SU-DHL-6 (cell line): ENCODE results near the gene PRKAR2B.

Source experiments
- H2AFZ ChIP-seq: fragments of 200-600 bp; sonication (generic); 2 replicates; pipeline ENCODE4 v1.6.1; 2014; ENCODE audit warnings: low read depth, mild to moderate bottlenecking, moderate library complexity, mixed read lengths, antibody characterized with exemption, low read length; ENCODE audit not compliant: severe bottlenecking
- H3F3A ChIP-seq: fragments of 200-600 bp; shearing (Covaris generic); 2 replicates; pipeline ENCODE4 v1.6.0; 2016; ENCODE audit warnings: antibody characterized with exemption, mild to moderate bottlenecking; ENCODE audit not compliant: insufficient read depth
- H3K27ac ChIP-seq: fragments of 200-600 bp; sonication (generic); 2 replicates; pipeline ENCODE4 v1.5.1; 2016; ENCODE audit warnings: low read depth, mild to moderate bottlenecking, low read length, moderate library complexity, mixed read lengths
- H3K27me3 ChIP-seq: fragments of 200-600 bp; sonication (generic), shearing (Covaris generic); 2 replicates; pipeline ENCODE4 v1.6.0; 2014; ENCODE audit warnings: mild to moderate bottlenecking, low read length
- H3K36me3 ChIP-seq: fragments of 200-600 bp; sonication (generic); 2 replicates; pipeline ENCODE4 v1.6.1; 2014; ENCODE audit warnings: mild to moderate bottlenecking, low read length, mixed read lengths
- H3K4me2 ChIP-seq: fragments of 300-600, 200-600 bp; shearing (Covaris generic), sonication (generic); 2 replicates; pipeline ENCODE4 v1.6.0; 2014; ENCODE audit warnings: low read length, low read depth, mild to moderate bottlenecking; ENCODE audit not compliant: poor library complexity, severe bottlenecking
- H3K4me3 ChIP-seq: fragments of 200-600 bp; sonication (generic); 2 replicates; pipeline ENCODE4 v1.5.1; 2014; ENCODE audit warnings: antibody characterized with exemption, low read length, mild to moderate bottlenecking, mixed read lengths; ENCODE audit not compliant: insufficient read depth, poor library complexity, severe bottlenecking
- H3K79me2 ChIP-seq: fragments of 200-600 bp; sonication (generic); 2 replicates; pipeline ENCODE4 v1.6.1; 2014; ENCODE audit warnings: mild to moderate bottlenecking, low read length, moderate library complexity; ENCODE audit not compliant: insufficient read depth
- H3K9ac ChIP-seq: fragments of 200-600 bp; sonication (generic); 2 replicates; pipeline ENCODE4 v1.7.0; 2014; ENCODE audit warnings: mild to moderate bottlenecking, low read length
- H3K9me2 ChIP-seq: fragments of 200-600 bp; sonication (generic); replicated peaks from 2 replicates; pipeline ENCODE4 v1.6.1; 2014; ENCODE audit warnings: low read length; ENCODE audit not compliant: insufficient read depth
- H3K9me3 ChIP-seq: fragments of 200-600 bp; sonication (generic); 2 replicates; pipeline ENCODE4 v1.6.1; 2014; ENCODE audit warnings: low read length, mixed read lengths; ENCODE audit not compliant: insufficient read depth
- H4K20me1 ChIP-seq: fragments of 200-600 bp; sonication (generic); 2 replicates; pipeline ENCODE4 v1.6.1; 2014; ENCODE audit warnings: low read depth, mild to moderate bottlenecking, antibody characterized with exemption, low read length, moderate library complexity, mixed read lengths
- CTCF ChIP-seq: fragments of 200-600 bp; sonication (generic); IDR thresholded peaks from one replicate; pipeline ENCODE4 v1.5.1; 2017; ENCODE audit warnings: antibody characterized with exemption, mild to moderate bottlenecking, low read length, moderate library complexity; ENCODE audit not compliant: insufficient read depth, poor library complexity, severe bottlenecking
- EZH2phosphoT487 ChIP-seq: fragments of 200-600 bp; sonication (generic), shearing (Covaris generic); conservative IDR thresholded peaks from 2 replicates; pipeline ENCODE4 v1.6.1; 2018; ENCODE audit warnings: mild to moderate bottlenecking, antibody characterized with exemption, low read length, moderate library complexity, mixed read lengths

The PRKAR2B gene

GRCh38 chr7:107171496-107171895, 127.0 kb downstream of the PRKAR2B start:
- Histone ChIP-seq H3F3A (peaks cover 19% of the 10 kb centered on the region), H3K79me2 (peaks cover 24% of the 10 kb centered on the region), H4K20me1 (no peaks in the 10 kb centered on the region), H3K27me3 (no peaks in the 10 kb centered on the region), H3K27ac (no peak overlapping the region), H2AFZ (no peak overlapping the region), H3K9ac (no peak overlapping the region), H3K36me3 (no peaks in the 10 kb centered on the region), H3K9me2 (no peaks in the 10 kb centered on the region), H3K9me3 (no peaks in the 10 kb centered on the region), H3K4me3 (no peak overlapping the region), H3K4me2 (no peak overlapping the region)
- TF ChIP-seq EZH2phosphoT487 (no peak), CTCF (no peak)

- Histone ChIP-seq H3K79me2 (peaks cover 33% of the 10 kb centered on the region), H3K9ac (no peak overlapping the region), H3K36me3 (no peaks in the 10 kb centered on the region), H2AFZ (no peak overlapping the region), H3K4me2 (no peak overlapping the region), H3K4me3 (no peak overlapping the region), H3K9me3 (no peaks in the 10 kb centered on the region), H3F3A (peaks cover 14% of the 10 kb centered on the region), H3K9me2 (no peaks in the 10 kb centered on the region), H3K27ac (no peak overlapping the region), H4K20me1 (0 out of 2 replicates have a peak, but pooled peaks cover under 1% of the 10 kb centered on the region), H3K27me3 (no peaks in the 10 kb centered on the region)
- no peak for TF ChIP-seq EZH2phosphoT487
- no peak for TF ChIP-seq CTCF
Measured at GRCh38 chr7:107172276-107173032, 127.9 kb downstream of the PRKAR2B start.

- Histone ChIP-seq H3F3A (peaks cover 7% of the 10 kb centered on the region), H2AFZ (no peak overlapping the region), H3K4me3 (no peak overlapping the region), H3K27me3 (no peaks in the 10 kb centered on the region), H3K9ac (no peak overlapping the region), H3K79me2 (peaks cover 33% of the 10 kb centered on the region), H3K9me2 (no peaks in the 10 kb centered on the region), H4K20me1 (0 out of 2 replicates have a peak, but pooled peaks cover 4% of the 10 kb centered on the region), H3K4me2 (no peak overlapping the region), H3K9me3 (no peaks in the 10 kb centered on the region), H3K36me3 (no peaks in the 10 kb centered on the region), H3K27ac (no peak overlapping the region)
- no peak for TF ChIP-seq EZH2phosphoT487
Measured at GRCh38 chr7:107173191-107173590, 128.7 kb downstream of the PRKAR2B start.

GRCh38 chr7:107173691-107174406, 129.3 kb downstream of the PRKAR2B start:
- H3K4me2 ChIP-seq = no peak overlapping the region
- no peak overlapping the region for H3K4me3 ChIP-seq
- no peaks in the 10 kb centered on the region for H3K9me3 ChIP-seq
- H3K79me2 ChIP-seq = peaks cover 33% of the 10 kb centered on the region
- no peaks in the 10 kb centered on the region for H3K36me3 ChIP-seq
- H3K9me2 ChIP-seq = no peaks in the 10 kb centered on the region
- H3K9ac ChIP-seq = no peak overlapping the region
- H2AFZ ChIP-seq = no peak overlapping the region
- H3K27me3 ChIP-seq = no peaks in the 10 kb centered on the region
- 0 out of 2 replicates have a peak, but pooled peaks cover 4% of the 10 kb centered on the region for H4K20me1 ChIP-seq
- H3F3A ChIP-seq = peaks cover 5% of the 10 kb centered on the region
- H3K27ac ChIP-seq = no peak overlapping the region
- TF ChIP-seq CTCF (no peak), EZH2phosphoT487 (no peak)
